Bladder microvascular endothelial cell (primary cell): Measurements from ENCODE around the gene CRABP1. TPM values are rescaled to one million over a fixed set of nuclear protein-coding genes. Genes with fewer than 3 reads are reported as not detected.

Experiments used
- total RNA-seq: library from RNA; depleted of rRNA; stranded (reverse); fragments of >200 nt; gene quantifications from 2 replicates; pipeline ENCODE4 v1.2.3, GENCODE V29; 2014

Gene CRABP1
- total RNA-seq, result not detected in 2 replicates

GRCh38 chr15:78340231-78341056, at the start of gene CRABP1:
CRABP1 (plus strand) TSS chr15:78340353; CDS start chr15:78340429, 76 bp downstream.

GRCh38 chr15:78299101-78299930, 40.8 kb upstream of the CRABP1 start, which contains the start of gene SKIC8:
SKIC8 (minus strand) TSS chr15:78299609; CDS start chr15:78295686, 3,923 bp downstream.

Other genes with a start within 250 kb of the CRABP1 start
- gene SH2D7, start 247.8 kb upstream of the CRABP1 start, total RNA-seq, result not detected in 2 replicates
- gene CIB2, start 208.9 kb upstream of the CRABP1 start, total RNA-seq, result 0.97 and 2.4 TPM in 2 replicates
- gene IDH3A, start 191.0 kb upstream of the CRABP1 start, total RNA-seq, result 13.8 and 38.1 TPM in 2 replicates
- gene ACSBG1, start 105.8 kb upstream of the CRABP1 start, total RNA-seq, result not detected in 2 replicates
- gene DNAJA4, start 75.8 kb upstream of the CRABP1 start, total RNA-seq, result 1.9 and 7.3 TPM in 2 replicates
- 66.5 and 73.3 TPM in 2 replicates for gene SKIC8, start 40.7 kb upstream of the CRABP1 start, total RNA-seq
- 19.8 and 42.5 TPM in 2 replicates for gene IREB2, start 97.9 kb downstream of the CRABP1 start, total RNA-seq
- gene HYKK, start 167.2 kb downstream of the CRABP1 start, total RNA-seq, result 0.49 and 1.3 TPM in 2 replicates
- 159 and 175 TPM in 2 replicates for gene PSMA4, start 200.1 kb downstream of the CRABP1 start, total RNA-seq
- 2.6 and 2.8 TPM in 2 replicates for gene CHRNA5, start 225.2 kb downstream of the CRABP1 start, total RNA-seq